Upper lobe of right lung (tissue), 1 donor: ENCODE data around the gene RYR1. TPM values are rescaled to one million over a fixed set of nuclear protein-coding genes. Genes with fewer than 3 reads are reported as not detected.
"Not testable (repeated sequence)": the region's sequence is repeated elsewhere in the genome, so short reads cannot be mapped to it uniquely, and the experiment has no call there.

ENCODE experiments used
- ATAC-seq: fragments of 200-7000 bp; cut with Tn5 transposase; one replicate; pipeline ENCODE4 v1.9.1; 2020; ENCODE audit warnings: mild to moderate bottlenecking, moderate library complexity
- DNase-seq: peaks from one replicate; pipeline ENCODE4 v3.0.0-alpha.2; 2020
- H3K27ac ChIP-seq: fragments of 200-600 bp; one replicate; pipeline ENCODE4 v1.8.0; 2022
- H3K27me3 ChIP-seq: fragments of 200-600 bp; one replicate; pipeline ENCODE4 v1.8.0; 2022; ENCODE audit warnings: mild to moderate bottlenecking
- H3K36me3 ChIP-seq: fragments of 200-600 bp; one replicate; pipeline ENCODE4 v1.8.0; 2022
- H3K4me1 ChIP-seq: fragments of 200-600 bp; one replicate; pipeline ENCODE4 v1.8.0; 2022
- H3K4me3 ChIP-seq: fragments of 200-600 bp; one replicate; pipeline ENCODE4 v1.8.0; 2022; ENCODE audit warnings: mild to moderate bottlenecking
- H3K9me3 ChIP-seq: fragments of 200-600 bp; one replicate; pipeline ENCODE4 v1.8.0; 2022
- intact Hi-C: fragments of 100-400 bp; cut with DNase I; formaldehyde crosslinking; loops from one replicate; pipeline ENCODE4 v1.11.0; 2022
- total RNA-seq: library from RNA; stranded (reverse); fragmentation: NEBNext Ultra II Directional; extraction: Animal tissue kit (Norgen Biotek cat#: 25700); gene quantifications from one replicate; pipeline ENCODE4 v1.2.1, GENCODE V29; 2021
- TF ChIP-seq, protein P1 (sequence below): fragments of 200-600 bp; IDR thresholded peaks from one replicate; pipeline ENCODE4 v1.8.0; 2022; ENCODE audit warnings: antibody characterized with exemption
- donor health status: DM: no; HTN: yes; CAD: no; lungs with severe emphysema.

The RYR1 gene
- total RNA-seq, 1 donor from 2014 or later, result 6.5 TPM

DNA sequence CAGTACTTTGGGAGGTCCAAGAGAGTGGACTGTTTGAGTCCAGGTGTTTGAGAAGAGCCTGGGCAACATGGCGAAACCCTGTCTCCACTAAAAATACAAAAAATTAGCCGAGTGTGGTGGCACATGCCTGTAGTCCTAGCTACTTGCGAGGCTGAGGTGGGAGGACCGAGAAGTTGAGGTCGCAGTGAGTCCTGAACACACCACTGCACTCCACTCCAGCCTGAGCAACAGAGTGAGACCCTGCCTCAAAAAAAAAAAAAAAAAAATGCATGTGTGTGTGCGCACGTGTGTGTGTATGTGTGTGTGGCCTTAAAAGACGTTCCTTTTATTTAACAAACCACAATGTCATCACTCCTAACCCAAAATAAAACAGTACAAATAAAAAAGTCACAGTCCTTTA lies 121.7 kb downstream of the RYR1 start:
- Histone ChIP-seq H3K4me3 (no peak overlapping the region), H3K36me3 (no peaks in the 10 kb centered on the region), H3K27me3 (peaks cover 6% of the 10 kb centered on the region), H3K4me1 (no peaks in the 10 kb centered on the region), H3K27ac (no peak overlapping the region), H3K9me3 (no peaks in the 10 kb centered on the region)
- no peak for DNase-seq
- ATAC-seq, result no peak
- intact Hi-C loops, result no loop called here
- TF ChIP-seq, protein P1, sequence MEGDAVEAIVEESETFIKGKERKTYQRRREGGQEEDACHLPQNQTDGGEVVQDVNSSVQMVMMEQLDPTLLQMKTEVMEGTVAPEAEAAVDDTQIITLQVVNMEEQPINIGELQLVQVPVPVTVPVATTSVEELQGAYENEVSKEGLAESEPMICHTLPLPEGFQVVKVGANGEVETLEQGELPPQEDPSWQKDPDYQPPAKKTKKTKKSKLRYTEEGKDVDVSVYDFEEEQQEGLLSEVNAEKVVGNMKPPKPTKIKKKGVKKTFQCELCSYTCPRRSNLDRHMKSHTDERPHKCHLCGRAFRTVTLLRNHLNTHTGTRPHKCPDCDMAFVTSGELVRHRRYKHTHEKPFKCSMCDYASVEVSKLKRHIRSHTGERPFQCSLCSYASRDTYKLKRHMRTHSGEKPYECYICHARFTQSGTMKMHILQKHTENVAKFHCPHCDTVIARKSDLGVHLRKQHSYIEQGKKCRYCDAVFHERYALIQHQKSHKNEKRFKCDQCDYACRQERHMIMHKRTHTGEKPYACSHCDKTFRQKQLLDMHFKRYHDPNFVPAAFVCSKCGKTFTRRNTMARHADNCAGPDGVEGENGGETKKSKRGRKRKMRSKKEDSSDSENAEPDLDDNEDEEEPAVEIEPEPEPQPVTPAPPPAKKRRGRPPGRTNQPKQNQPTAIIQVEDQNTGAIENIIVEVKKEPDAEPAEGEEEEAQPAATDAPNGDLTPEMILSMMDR, result no peak

DNA sequence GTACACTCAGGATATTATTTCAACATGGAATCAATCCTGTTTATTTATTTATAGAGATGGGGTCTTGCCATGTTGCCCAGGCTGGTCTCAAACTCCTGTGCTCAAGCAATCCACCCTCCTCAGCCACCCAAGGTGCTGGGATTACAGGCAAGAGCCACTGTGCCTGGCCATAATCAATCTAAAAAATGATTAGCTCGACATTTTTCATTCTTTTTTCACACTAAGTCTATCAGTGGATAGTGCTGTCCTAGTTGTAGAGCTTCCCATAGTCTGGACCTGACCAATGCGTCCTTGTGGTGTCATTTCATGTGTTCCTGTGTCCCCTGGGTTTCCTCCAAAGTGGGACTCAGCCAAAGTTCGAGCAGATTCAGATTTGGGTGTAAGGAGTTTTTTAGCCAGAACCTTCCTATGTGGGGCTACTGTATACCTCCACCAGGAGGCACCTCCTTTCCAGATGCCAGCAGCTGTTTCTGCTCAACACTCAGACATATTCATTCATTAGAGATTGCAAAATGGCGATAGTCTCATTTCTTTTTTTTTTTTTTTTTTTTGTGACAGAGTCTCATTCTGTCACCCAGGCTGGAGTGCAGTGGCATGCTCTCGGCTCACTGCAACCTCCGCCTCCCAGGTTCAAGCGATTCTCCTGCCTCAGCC lies 123.2 kb downstream of the RYR1 start:
- Histone ChIP-seq H3K36me3 (no peaks in the 10 kb centered on the region), H3K4me1 (no peaks in the 10 kb centered on the region), H3K9me3 (no peaks in the 10 kb centered on the region), H3K27ac (no peak overlapping the region), H3K27me3 (peaks cover 6% of the 10 kb centered on the region), H3K4me3 (no peak overlapping the region)
- TF ChIP-seq, protein P1, result no peak
- ATAC-seq, result peak; percentile 31
- DNase-seq, result no peak
- intact Hi-C loops, result no loop called here

DNA sequence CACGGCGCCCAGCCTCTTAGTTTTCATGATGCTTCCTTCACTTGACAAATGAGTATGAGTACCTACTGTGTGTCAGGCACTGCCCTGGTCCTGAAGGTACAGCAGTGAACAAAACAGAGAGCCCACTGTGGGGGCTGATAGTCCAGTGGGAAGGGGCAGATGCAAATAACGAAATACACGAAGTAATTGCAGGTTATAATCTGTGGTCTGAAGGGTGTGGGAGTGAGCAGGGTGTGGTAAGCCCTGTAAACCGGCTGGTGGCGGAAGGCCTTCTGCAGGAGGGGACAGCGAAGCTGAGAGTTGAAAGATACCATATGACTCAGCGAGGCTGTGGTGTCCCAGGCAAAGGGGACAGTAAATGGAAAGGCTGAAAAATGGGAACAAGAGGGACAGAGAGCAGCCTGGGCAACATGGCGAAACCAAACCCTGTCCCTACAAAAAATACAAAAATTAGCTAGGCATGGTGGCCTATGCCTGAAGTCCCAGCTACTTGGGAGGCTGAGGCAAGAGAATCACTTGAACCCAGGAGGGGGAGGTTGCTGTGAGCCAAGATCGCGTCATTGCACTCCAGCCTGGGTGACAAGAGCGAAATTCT lies 123.8 kb downstream of the RYR1 start:
- no peak overlapping the region for H3K27ac ChIP-seq
- H3K4me3 ChIP-seq, result no peak overlapping the region
- H3K36me3 ChIP-seq, result no peaks in the 10 kb centered on the region
- TF ChIP-seq, protein P1, result no peak
- peaks cover 5% of the 10 kb centered on the region for H3K27me3 ChIP-seq
- H3K4me1 ChIP-seq, result no peaks in the 10 kb centered on the region
- intact Hi-C loops, result no loop called here
- DNase-seq (peak; percentile 72), ATAC-seq (peak; percentile 91)
- no peaks in the 10 kb centered on the region for H3K9me3 ChIP-seq

GRCh38 chr19:38558933-38559332 lies 125.4 kb downstream of the RYR1 start:
- H3K27ac ChIP-seq, ATAC-seq, DNase-seq, H3K4me1 ChIP-seq, H3K36me3 ChIP-seq, H3K27me3 ChIP-seq, H3K9me3 ChIP-seq, intact Hi-C loops, H3K4me3 ChIP-seq: not testable (repeated sequence)

DNA sequence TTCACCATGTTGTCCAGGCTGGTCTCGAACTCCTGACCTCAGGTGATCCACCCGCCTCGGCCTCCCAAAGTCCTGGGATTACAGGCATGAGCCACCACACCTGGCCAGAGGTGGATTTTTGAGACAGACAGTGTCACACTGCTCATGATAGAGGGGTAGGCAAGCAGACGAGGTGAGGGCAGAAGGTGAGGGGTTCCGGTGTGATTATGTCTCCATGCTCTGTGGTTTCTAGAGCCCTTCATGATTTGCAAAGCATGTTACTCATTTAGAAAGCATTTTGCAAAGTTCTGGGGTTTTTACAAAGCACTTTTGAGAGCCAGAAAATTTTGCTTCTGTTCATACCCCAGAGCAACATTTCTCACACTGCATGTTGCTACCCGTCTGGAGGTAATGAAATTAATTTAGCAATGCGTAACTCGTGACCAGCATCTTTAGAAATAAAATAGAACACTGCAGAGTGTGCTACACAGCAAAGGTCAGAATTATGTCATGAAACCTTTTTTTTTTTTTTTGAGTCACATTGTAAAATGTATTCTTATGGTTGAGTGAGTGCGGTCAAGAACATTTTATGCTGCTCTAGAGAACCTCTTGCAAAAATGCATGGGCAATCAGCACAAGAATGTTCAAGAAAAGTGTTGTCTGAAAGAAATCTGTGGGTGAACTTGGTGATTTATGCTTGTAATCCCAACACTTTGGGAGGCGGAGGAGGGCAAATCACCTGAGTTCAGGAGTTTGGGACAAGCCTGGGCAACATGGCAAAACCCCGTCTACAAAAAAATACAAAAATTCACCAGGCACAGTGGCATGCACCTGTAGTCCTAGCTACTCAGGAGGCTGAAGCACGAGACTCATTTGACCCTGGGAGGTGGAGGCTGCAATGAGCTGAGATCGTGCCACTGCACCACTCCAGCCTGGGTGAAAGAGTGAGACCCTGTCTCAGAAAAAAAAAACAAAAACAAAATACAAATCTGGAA lies 126.2 kb downstream of the RYR1 start:
- no peak for DNase-seq
- Histone ChIP-seq H3K27ac (no peak overlapping the region), H3K9me3 (no peaks in the 10 kb centered on the region), H3K4me1 (no peaks in the 10 kb centered on the region), H3K36me3 (no peaks in the 10 kb centered on the region), H3K27me3 (peaks cover 3% of the 10 kb centered on the region), H3K4me3 (no peak overlapping the region)
- TF ChIP-seq, protein P1, result no peak
- ATAC-seq, result peak; percentile 24
- intact Hi-C loops, result no loop called here
